Measurements from ENCODE around the gene MTHFD1. TPM values are rescaled to one million over a fixed set of nuclear protein-coding genes. Genes with fewer than 3 reads are reported as not detected.

The MTHFD1 gene
- total and polyA plus RNA-seq, 9 of the 15 experiments (the other 6 are each of a cell fraction or from before 2014, with no cell fraction given): 66.7 to 158 (median 90.9) TPM

DNA sequence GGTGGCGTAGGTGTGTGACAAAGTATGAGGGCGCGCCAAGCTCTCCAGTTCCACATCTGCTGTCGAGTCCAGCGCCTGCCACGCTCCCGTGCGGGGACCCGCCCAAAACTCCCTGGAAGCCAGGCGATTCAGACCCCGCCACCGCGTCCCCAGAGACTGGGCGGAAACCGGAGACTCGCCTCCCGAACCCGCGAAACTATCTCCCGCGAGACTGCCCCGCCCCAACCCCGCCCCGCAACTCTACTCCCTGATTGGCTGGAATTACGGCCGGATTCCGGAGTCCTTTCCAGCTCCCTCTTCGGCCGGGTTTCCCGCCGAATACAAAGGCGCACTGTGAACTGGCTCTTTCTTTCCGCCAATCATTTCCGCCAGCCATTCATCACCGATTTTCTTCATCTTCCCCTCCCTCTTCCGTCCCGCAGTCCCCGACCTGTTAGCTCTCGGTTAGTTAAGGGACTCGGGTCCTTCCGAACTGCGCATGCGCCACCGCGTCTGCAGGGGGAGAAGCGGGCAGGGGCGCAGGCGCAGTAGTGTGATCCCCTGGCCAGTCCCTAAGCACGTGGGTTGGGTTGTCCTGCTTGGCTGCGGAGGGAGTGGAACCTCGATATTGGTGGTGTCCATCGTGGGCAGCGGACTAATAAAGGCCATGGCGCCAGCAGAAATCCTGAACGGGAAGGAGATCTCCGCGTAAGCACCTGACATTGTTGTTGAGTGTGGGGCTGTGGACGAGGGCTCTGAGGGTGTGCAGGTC lies at the start of gene MTHFD1 (continued):
- TF ChIP-seq, protein P1, sequence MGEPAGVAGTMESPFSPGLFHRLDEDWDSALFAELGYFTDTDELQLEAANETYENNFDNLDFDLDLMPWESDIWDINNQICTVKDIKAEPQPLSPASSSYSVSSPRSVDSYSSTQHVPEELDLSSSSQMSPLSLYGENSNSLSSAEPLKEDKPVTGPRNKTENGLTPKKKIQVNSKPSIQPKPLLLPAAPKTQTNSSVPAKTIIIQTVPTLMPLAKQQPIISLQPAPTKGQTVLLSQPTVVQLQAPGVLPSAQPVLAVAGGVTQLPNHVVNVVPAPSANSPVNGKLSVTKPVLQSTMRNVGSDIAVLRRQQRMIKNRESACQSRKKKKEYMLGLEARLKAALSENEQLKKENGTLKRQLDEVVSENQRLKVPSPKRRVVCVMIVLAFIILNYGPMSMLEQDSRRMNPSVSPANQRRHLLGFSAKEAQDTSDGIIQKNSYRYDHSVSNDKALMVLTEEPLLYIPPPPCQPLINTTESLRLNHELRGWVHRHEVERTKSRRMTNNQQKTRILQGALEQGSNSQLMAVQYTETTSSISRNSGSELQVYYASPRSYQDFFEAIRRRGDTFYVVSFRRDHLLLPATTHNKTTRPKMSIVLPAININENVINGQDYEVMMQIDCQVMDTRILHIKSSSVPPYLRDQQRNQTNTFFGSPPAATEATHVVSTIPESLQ (CRISPR knock-in tag; IDR thresholded peaks at IDR 0.05): 0 out of 2 replicates have a peak, but pooled peaks have one; percentile 53
- TF ChIP-seq SRSF9 (IDR thresholded peaks at IDR 0.05; ENCODE audit: borderline replicate concordance, low read depth, low read length) (no peak), SRSF1 (IDR thresholded peaks at IDR 0.05; ENCODE audit: low read depth, low read length) (no peak), ARID1B (IDR thresholded peaks at IDR 0.05) (no peak), PTTG1 (tag; IDR thresholded peaks at IDR 0.05; ENCODE audit: low read depth) (no peak), CBFA2T2 (conservative IDR thresholded peaks at IDR 0.05) (no peak), CEBPG (CRISPR knock-in tag; IDR thresholded peaks at IDR 0.05) (no peak), CEBPG (tag; conservative IDR thresholded peaks at IDR 0.05 in 1 of 2, IDR thresholded peaks at IDR 0.05 in 1 of 2) (no peak), WHSC1 (IDR thresholded peaks at IDR 0.05; ENCODE audit: low read length) (no peak), NONO (IDR thresholded peaks at IDR 0.05; ENCODE audit: low read depth in 2 of 2, low read length in 1 of 2) (no peak), RB1 (IDR thresholded peaks at IDR 0.05; ENCODE audit: low read depth) (peak; percentile 87; the same call in 1 of the 2 replicates), XRCC4 (IDR thresholded peaks at IDR 0.05; ENCODE audit: extremely low read depth, insufficient read depth, insufficient read length) (no peak), ZNF639 (CRISPR knock-in tag; conservative IDR thresholded peaks at IDR 0.05 in 1 of 2, IDR thresholded peaks at IDR 0.05 in 1 of 2) (no peak), ZNF316 (IDR thresholded peaks at IDR 0.05) (no peak), STAT5A (IDR thresholded peaks at IDR 0.05; ENCODE audit: borderline replicate concordance, low read length) (no peak), ZNF174 (CRISPR knock-in tag; IDR thresholded peaks at IDR 0.05) (no peak), CHD1 (IDR thresholded peaks at IDR 0.05; ENCODE audit: low read length) (no peak), CEBPB (tag; IDR thresholded peaks at IDR 0.05) (no peak), ILF3 (IDR thresholded peaks at IDR 0.05; ENCODE audit: borderline replicate concordance) (no peak), EHMT2 (IDR thresholded peaks at IDR 0.05) (no peak), SREBF1 (IDR thresholded peaks at IDR 0.05; ENCODE audit: borderline replicate concordance, low read depth, low read length) (no peak), MYNN (IDR thresholded peaks at IDR 0.05) (no peak), MYNN (CRISPR knock-in tag; IDR thresholded peaks at IDR 0.05) (no peak)
